ENCODE data around the gene PCIF1. TPM values are rescaled to one million over a fixed set of nuclear protein-coding genes. Genes with fewer than 3 reads are reported as not detected.
A peak's percentile ranks its signal among the peaks of the same experiment; 100 is the strongest.

Gene PCIF1
- total and polyA plus RNA-seq, 9 of the 15 experiments (the other 6 are each of a cell fraction or from before 2014, with no cell fraction given) = 5.8 to 29.4 (median 11.3) TPM

- TF ChIP-seq ZNF212 (CRISPR knock-in tag; IDR thresholded peaks at IDR 0.05) (no peak), ZC3H11A (IDR thresholded peaks at IDR 0.05; ENCODE audit: low read depth, low read length) (no peak), DACH1 (IDR thresholded peaks at IDR 0.05; ENCODE audit: partially characterized antibody) (peak; percentile 21), GATAD2B (IDR thresholded peaks at IDR 0.05; ENCODE audit: borderline replicate concordance) (no peak), GATA2 (CRISPR knock-in tag; IDR thresholded peaks at IDR 0.05) (no peak), RREB1 (CRISPR knock-in tag; IDR thresholded peaks at IDR 0.05) (no peak), CTCF (IDR thresholded peaks at IDR 0.05 in 2 of 3, conservative IDR thresholded peaks at IDR 0.05 in 1 of 3; ENCODE audit: insufficient read depth in 2 of 3, low read depth in 1 of 3, low read length in 3 of 3) (peak; percentile 33 to 43 (median 37); a peak in 4 of 6 replicates), HDAC8 (tag; IDR thresholded peaks at IDR 0.05) (no peak), RAD21 (CRISPR knock-in tag; conservative IDR thresholded peaks at IDR 0.05 in 1 of 2, IDR thresholded peaks at IDR 0.05 in 1 of 2) (peak; percentile 11 to 50; a peak in 3 of 4 replicates), POLR2H (tag; IDR thresholded peaks at IDR 0.05; ENCODE audit: low read depth) (no peak), MXI1 (IDR thresholded peaks at IDR 0.05; ENCODE audit: low read depth, low read length) (no peak), BRD4 (IDR thresholded peaks at IDR 0.05) (no peak), USF1 (CRISPR knock-in tag; IDR thresholded peaks at IDR 0.05) (no peak), PRDM10 (IDR thresholded peaks at IDR 0.05; ENCODE audit: partially characterized antibody) (peak; percentile 54), DMBX1 (CRISPR knock-in tag; IDR thresholded peaks at IDR 0.05; ENCODE audit: borderline replicate concordance) (no peak)
These were observed 42.2 kb upstream of the PCIF1 start (continued) for GRCh38 chr20:45892049-45892825.

Data from K562 (cell line).